ENCODE data around the gene LRIG3. TPM values are rescaled to one million over a fixed set of nuclear protein-coding genes. Genes with fewer than 3 reads are reported as not detected.

The LRIG3 gene
- total RNA-seq, 3 donors from 2014 or later (not counting 1 experiment from before 2014, with no cell fraction given), result 0.18 TPM; not detected in 2

DNA sequence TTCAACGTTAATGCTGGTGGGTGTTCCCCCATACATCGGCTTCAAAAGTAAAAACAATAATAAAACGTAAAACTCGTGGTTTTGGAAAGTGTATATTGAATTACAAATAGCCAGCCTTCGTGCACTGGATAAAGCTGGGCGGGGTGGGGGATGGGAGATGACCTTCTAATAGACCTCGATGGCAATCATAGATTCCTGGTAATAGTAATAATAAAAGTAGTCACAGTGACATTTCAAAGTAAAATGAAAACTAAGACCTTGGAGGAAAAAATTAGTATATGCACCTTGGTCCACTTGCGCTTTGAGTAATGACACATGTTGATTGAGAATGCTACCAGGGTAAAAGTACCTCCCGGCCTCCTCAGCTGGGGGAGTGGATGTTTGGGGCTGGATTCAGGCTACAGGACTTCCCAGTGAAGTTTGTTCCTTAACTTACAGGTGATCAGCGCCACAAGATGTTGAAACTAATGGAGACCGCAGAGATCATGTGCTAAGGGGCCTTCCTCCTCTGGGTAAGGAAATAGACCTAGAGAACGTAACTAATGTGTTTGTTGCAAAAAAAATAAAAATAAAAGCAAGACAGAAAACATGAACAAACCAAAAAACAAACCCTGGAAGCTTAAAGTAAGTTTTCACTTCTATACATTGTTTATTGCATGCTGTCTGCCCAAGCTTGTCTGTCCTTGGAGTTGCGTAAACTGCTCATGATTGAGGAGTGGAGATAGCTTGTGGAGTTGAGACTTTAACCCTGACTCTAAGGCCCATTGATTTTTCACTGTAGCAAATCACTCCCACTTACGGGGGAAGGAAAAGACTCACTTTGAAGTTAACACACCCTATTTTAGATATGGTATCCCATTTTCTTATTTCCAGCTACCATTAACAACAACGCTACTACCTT lies 907 bp upstream of the LRIG3 start:
- Histone ChIP-seq H3K9me3 (ENCODE audit: control insufficient read depth, insufficient read depth, low read length) (no peaks in the 10 kb centered on the region), H3K36me3 (ENCODE audit: control insufficient read depth, insufficient read depth, low read length) (no peaks in the 10 kb centered on the region), H3K27ac (ENCODE audit: low read length) (no peak overlapping the region), H3K27me3 (ENCODE audit: control insufficient read depth, insufficient read depth, low read length) (peaks cover 3% of the 10 kb centered on the region), H3K4me1 (ENCODE audit: control insufficient read depth, insufficient read depth, low read length) (peaks cover 3% of the 10 kb centered on the region), H3K4me3 (ENCODE audit: low read length) (no peak overlapping the region)
- peaks cover 3 to 19% of the 10 kb centered on the region in 2 donors for H3K27me3 Mint-ChIP-seq (ENCODE audit: low read depth in 2 of 2)
- H3K4me1 Mint-ChIP-seq, result no peaks in the 10 kb centered on the region
- DNase-seq (no peak), ATAC-seq (no peak)
- no peak for TF ChIP-seq CTCF (IDR thresholded peaks at IDR 0.05)
- peaks cover 2 to 5% of the 10 kb centered on the region in 2 donors for H3K9me3 Mint-ChIP-seq
- H3K27ac Mint-ChIP-seq, result no peak overlapping the region
- H3K4me3 Mint-ChIP-seq, result no peak overlapping the region
- intact Hi-C loops (cut with micrococcal nuclease), result no loop called here
- WGBS (ENCODE audit: insufficient coverage), result 57% methylated on average over 13 of the region's 15 CpGs
- no peaks in the 10 kb centered on the region for H3K36me3 Mint-ChIP-seq

DNA sequence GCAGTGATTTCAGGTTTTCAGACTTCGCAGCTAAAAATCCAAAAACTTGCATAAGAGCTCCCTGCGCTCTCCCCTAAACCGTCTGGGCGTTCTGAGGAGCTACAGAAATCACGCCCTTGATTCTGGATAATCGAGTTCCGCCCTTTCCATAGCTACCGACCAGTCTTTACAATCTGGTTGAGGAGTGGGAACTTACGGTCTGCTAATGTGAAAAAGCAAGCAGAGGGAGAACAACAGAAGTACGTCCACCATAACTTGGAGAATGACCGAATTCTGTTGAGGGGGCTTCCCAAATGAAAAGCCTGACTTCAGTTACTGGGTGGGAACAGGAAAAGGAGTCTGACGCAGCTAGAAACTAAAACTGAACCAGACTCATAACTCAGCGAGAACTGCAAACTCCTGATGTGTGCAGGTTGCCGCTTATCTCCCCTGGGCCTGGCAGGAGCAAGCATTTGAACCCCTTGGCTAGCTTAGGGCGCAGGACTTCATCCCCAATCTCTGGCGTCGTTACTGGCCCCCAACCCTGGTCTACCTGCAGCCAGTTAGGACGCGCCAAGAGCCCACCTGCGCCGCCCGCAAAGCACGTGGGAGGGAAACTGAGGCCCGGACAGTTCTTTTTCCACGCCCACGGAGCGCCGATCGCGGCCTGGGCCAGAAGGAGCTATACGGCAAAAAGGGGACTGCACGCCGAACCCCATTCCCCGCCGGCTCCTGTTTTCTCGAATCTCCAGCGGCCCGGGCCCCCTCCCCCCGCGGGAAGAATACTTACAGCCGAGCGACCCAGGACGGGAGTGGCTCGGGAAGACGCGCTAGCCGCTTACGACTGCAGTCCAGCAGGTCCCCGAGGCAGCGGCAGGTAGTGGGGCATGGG lies 838 bp downstream of the LRIG3 start:
- no peak overlapping the region for H3K27ac ChIP-seq (ENCODE audit: low read length)
- H3K4me3 ChIP-seq (ENCODE audit: low read length), result no peak overlapping the region
- ATAC-seq (no peak), DNase-seq (no peak)
- peaks cover 3% of the 10 kb centered on the region for H3K4me1 ChIP-seq (ENCODE audit: control insufficient read depth, insufficient read depth, low read length)
- Mint-ChIP-seq H3K36me3 (no peaks in the 10 kb centered on the region), H3K4me1 (no peaks in the 10 kb centered on the region), H3K27ac (no peak overlapping the region), H3K4me3 (no peak overlapping the region), H3K9me3 (peaks cover 2% of the 10 kb centered on the region in 2 donors), H3K27me3 (ENCODE audit: low read depth in 2 of 2) (peaks cover 3 to 19% of the 10 kb centered on the region in 2 donors)
- 6% methylated on average over 50 of the region's 50 CpGs for WGBS (ENCODE audit: insufficient coverage)
- no peaks in the 10 kb centered on the region for H3K36me3 ChIP-seq (ENCODE audit: control insufficient read depth, insufficient read depth, low read length)
- intact Hi-C loops (cut with micrococcal nuclease), result no loop called here
- no peak for TF ChIP-seq CTCF (IDR thresholded peaks at IDR 0.05)
- peaks cover 3% of the 10 kb centered on the region for H3K27me3 ChIP-seq (ENCODE audit: control insufficient read depth, insufficient read depth, low read length)
- no peaks in the 10 kb centered on the region for H3K9me3 ChIP-seq (ENCODE audit: control insufficient read depth, insufficient read depth, low read length)

GRCh38 chr12:58918469-58918844 lies 1.8 kb downstream of the LRIG3 start:
- no peak overlapping the region for H3K27ac Mint-ChIP-seq
- H3K27me3 Mint-ChIP-seq (ENCODE audit: low read depth in 2 of 2), result peaks cover 3 to 19% of the 10 kb centered on the region in 2 donors
- H3K36me3 Mint-ChIP-seq, result no peaks in the 10 kb centered on the region
- Histone ChIP-seq H3K9me3 (ENCODE audit: control insufficient read depth, insufficient read depth, low read length) (no peaks in the 10 kb centered on the region), H3K27ac (ENCODE audit: low read length) (no peak overlapping the region), H3K4me3 (ENCODE audit: low read length) (no peak overlapping the region), H3K4me1 (ENCODE audit: control insufficient read depth, insufficient read depth, low read length) (peaks cover 3% of the 10 kb centered on the region), H3K36me3 (ENCODE audit: control insufficient read depth, insufficient read depth, low read length) (no peaks in the 10 kb centered on the region), H3K27me3 (ENCODE audit: control insufficient read depth, insufficient read depth, low read length) (peaks cover 3% of the 10 kb centered on the region)
- no peak overlapping the region for H3K4me3 Mint-ChIP-seq
- 71% methylated on average over 4 of the region's 4 CpGs for whole genome bisulfite sequencing (ENCODE audit: insufficient coverage)
- no peak for DNase-seq
- intact Hi-C loops (cut with micrococcal nuclease), result no loop called here
- H3K4me1 Mint-ChIP-seq, result no peaks in the 10 kb centered on the region
- TF ChIP-seq CTCF (IDR thresholded peaks at IDR 0.05), result no peak
- no peak for ATAC-seq
- H3K9me3 Mint-ChIP-seq, result peaks cover 2 to 4% of the 10 kb centered on the region in 2 donors
